K562 (cell line): Measurements from ENCODE around the gene ZNF324B.

Experiments used
- ADNP ChIP-seq: fragments of 200-800 bp; sonication (Bioruptor generic); IDR thresholded peaks from 2 replicates; pipeline ENCODE4 v1.6.1; 2016; ENCODE audit warnings: missing genetic modification characterization, missing compliant biosample characterization
- BCOR ChIP-seq: fragments of 450-650 bp; IDR thresholded peaks from 2 replicates; pipeline ENCODE4 v1.6.1; 2016
- CBX3 ChIP-seq, 2 experiments: IDR thresholded peaks; 1 replicate in 1 of 2; 2 replicates in 1 of 2; pipeline ENCODE4 v1.6.1; 2012; ENCODE audit warnings: inconsistent platforms in 2 of 2, low read length in 2 of 2, borderline replicate concordance in 1 of 2, control low read depth in 1 of 2
- CEBPB ChIP-seq: fragments of 450-650 bp; IDR thresholded peaks from 2 replicates; pipeline ENCODE4 v1.6.1; 2016; ENCODE audit warnings: missing genetic modification characterization, missing compliant biosample characterization
- FOXK2 ChIP-seq, 2 experiments: fragments of 450-650 bp; IDR thresholded peaks in 1 of 2; conservative IDR thresholded peaks in 1 of 2; 2 replicates each; pipeline ENCODE4 v1.6.1; 2016; ENCODE audit warnings: low read depth in 2 of 2, mild to moderate bottlenecking in 1 of 2
- HNRNPK ChIP-seq: fragments of 200-400 bp; formaldehyde crosslinking; IDR thresholded peaks from one replicate; pipeline ENCODE4 v1.6.1; 2018; ENCODE audit warnings: mild to moderate bottlenecking, low read depth, low read length; ENCODE audit not compliant: poor library complexity, severe bottlenecking
- NRF1 ChIP-seq, 2 experiments: fragments of 450-650 bp; IDR thresholded peaks in 1 of 2; conservative IDR thresholded peaks in 1 of 2; 2 replicates each; pipeline ENCODE4 v1.6.1; 2014; ENCODE audit warnings: mild to moderate bottlenecking in 2 of 2
- PML ChIP-seq: IDR thresholded peaks from 2 replicates; pipeline ENCODE4 v1.6.1; 2012; ENCODE audit warnings: low read length, inconsistent platforms
- SP2 ChIP-seq: IDR thresholded peaks from 2 replicates; pipeline ENCODE4 v1.6.1; 2011; ENCODE audit warnings: mild to moderate bottlenecking, low read depth, low read length, moderate library complexity; ENCODE audit not compliant: poor library complexity, severe bottlenecking; ENCODE audit errors: extremely low read depth
- TAF1 ChIP-seq: IDR thresholded peaks from 2 replicates; pipeline ENCODE4 v1.6.1; 2011; ENCODE audit warnings: mild to moderate bottlenecking, low read length, moderate library complexity; ENCODE audit not compliant: insufficient read depth, control insufficient read depth, severe bottlenecking; ENCODE audit errors: extremely low read depth
- ZKSCAN8 ChIP-seq: fragments of 200-800 bp; sonication (Bioruptor generic); IDR thresholded peaks from 2 replicates; pipeline ENCODE4 v1.6.1; 2016; ENCODE audit warnings: missing genetic modification characterization, missing compliant biosample characterization
- ZNF121 ChIP-seq: sonication (generic); formaldehyde crosslinking; conservative IDR thresholded peaks from 2 replicates; pipeline ENCODE4 v1.8.0; 2022; ENCODE audit warnings: missing genetic modification reagents
- TF ChIP-seq, protein P1 (sequence below): sonication (generic); formaldehyde crosslinking; IDR thresholded peaks from 2 replicates; pipeline ENCODE4 v1.8.0; 2022; ENCODE audit warnings: missing genetic modification reagents, mild to moderate bottlenecking, borderline replicate concordance
- TF ChIP-seq, protein P2 (sequence below): fragments of 450-650 bp; conservative IDR thresholded peaks from 2 replicates; pipeline ENCODE4 v1.6.1; 2016; ENCODE audit warnings: missing genetic modification characterization, low read depth, mild to moderate bottlenecking, control low read depth, missing compliant biosample characterization

DNA sequence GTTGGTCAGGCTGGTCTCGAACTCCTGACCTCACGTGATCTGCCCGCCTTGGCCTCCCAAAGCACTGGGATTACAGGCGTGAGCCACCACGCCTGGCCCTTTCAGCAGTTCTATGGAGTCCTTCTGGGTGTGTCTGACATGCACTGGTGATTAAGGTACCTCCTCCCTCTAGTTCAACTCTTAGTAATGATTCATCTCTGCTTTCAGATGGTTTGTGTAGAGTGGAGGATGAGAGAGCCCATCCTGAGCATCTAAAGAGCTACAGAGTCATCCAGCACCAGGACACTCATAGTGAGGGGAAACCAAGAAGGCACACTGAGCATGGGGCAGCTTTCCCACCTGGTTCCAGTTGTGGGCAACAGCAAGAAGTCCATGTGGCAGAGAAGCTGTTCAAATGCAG, 34.8 kb upstream of the ZNF324B start:
- TF ChIP-seq CEBPB (tag) (no peak), NRF1 (conservative IDR thresholded peaks at IDR 0.05 in 1 of 2, IDR thresholded peaks at IDR 0.05 in 1 of 2) (no peak), PML (no peak), ZKSCAN8 (CRISPR knock-in tag) (no peak), ADNP (tag) (no peak), HNRNPK (no peak), ZNF121 (CRISPR knock-in tag) (no peak), BCOR (no peak), SP2 (no peak), CBX3 (IDR thresholded peaks at IDR 0.05; ENCODE audit: borderline replicate concordance in 1 of 2, low read length in 2 of 2) (no peak), FOXK2 (conservative IDR thresholded peaks at IDR 0.05 in 1 of 2, IDR thresholded peaks at IDR 0.05 in 1 of 2; ENCODE audit: low read depth in 2 of 2) (no peak), TAF1 (no peak)
- TF ChIP-seq, protein P1, sequence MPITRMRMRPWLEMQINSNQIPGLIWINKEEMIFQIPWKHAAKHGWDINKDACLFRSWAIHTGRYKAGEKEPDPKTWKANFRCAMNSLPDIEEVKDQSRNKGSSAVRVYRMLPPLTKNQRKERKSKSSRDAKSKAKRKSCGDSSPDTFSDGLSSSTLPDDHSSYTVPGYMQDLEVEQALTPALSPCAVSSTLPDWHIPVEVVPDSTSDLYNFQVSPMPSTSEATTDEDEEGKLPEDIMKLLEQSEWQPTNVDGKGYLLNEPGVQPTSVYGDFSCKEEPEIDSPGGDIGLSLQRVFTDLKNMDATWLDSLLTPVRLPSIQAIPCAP (CRISPR knock-in tag): no peak
- TF ChIP-seq, protein P2, sequence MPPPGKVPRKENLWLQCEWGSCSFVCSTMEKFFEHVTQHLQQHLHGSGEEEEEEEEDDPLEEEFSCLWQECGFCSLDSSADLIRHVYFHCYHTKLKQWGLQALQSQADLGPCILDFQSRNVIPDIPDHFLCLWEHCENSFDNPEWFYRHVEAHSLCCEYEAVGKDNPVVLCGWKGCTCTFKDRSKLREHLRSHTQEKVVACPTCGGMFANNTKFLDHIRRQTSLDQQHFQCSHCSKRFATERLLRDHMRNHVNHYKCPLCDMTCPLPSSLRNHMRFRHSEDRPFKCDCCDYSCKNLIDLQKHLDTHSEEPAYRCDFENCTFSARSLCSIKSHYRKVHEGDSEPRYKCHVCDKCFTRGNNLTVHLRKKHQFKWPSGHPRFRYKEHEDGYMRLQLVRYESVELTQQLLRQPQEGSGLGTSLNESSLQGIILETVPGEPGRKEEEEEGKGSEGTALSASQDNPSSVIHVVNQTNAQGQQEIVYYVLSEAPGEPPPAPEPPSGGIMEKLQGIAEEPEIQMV (tag): no peak
